Measurements from ENCODE around the gene PAX8. TPM values are rescaled to one million over a fixed set of nuclear protein-coding genes. Genes with fewer than 3 reads are reported as not detected.

The PAX8 gene
- total and polyA plus RNA-seq, 12 donors, result 1.7 to 72.3 (median 11.6) TPM

GRCh38 chr2:113173542-113174375 is 105.0 kb downstream of the PAX8 start, which contains the start of gene PSD4:
Gene PSD4, plus strand, starts transcription at chr2:113173971. Its CDS starts 8,486 bp downstream, at chr2:113182457.
- intact Hi-C loops (cut with DNase I), result no loop called here
- Histone ChIP-seq H3K4me3 (peak within 1 kb of the TSS in 1 of 4 donors; percentile 1), H3K27ac (peak within 1 kb of the TSS in 3 of 5 donors; percentile 14 to 72 (median 43)), H3K4me1 (replicated peaks in 1 of 2) (peaks cover 0 to 6% of the 10 kb centered on the region in 2 donors), H3K9me3 (replicated peaks in 1 of 3) (no peaks in the 10 kb centered on the region), H3K36me3 (replicated peaks in 1 of 2) (no peaks in the 10 kb centered on the region), H3K27me3 (no peaks in the 10 kb centered on the region)
- 74 to 84% (median 79%) methylated on average over 11 to 14 of the region's 14 CpGs for WGBS, 4 donors
- peak in 5 of 7 donors; percentile 40 to 67 (median 50) for DNase-seq
- TF ChIP-seq POLR2A (IDR thresholded peaks at IDR 0.05), result no peak
- TF ChIP-seq CTCF (IDR thresholded peaks at IDR 0.05), result no peak

- peaks cover 6 to 10% of the 10 kb centered on the region in 2 donors for H3K4me1 ChIP-seq (replicated peaks in 1 of 2)
- H3K4me3 ChIP-seq, result no peak overlapping the region
- 89 to 94% (median 92%) methylated on average over 16 of the region's 16 CpGs for WGBS, 4 donors
- peak overlapping the region in 3 of 5 donors; percentile 14 to 72 (median 43) for H3K27ac ChIP-seq
- H3K9me3 ChIP-seq (replicated peaks in 1 of 3), result no peaks in the 10 kb centered on the region
- no peaks in the 10 kb centered on the region for H3K27me3 ChIP-seq
- H3K36me3 ChIP-seq (replicated peaks in 1 of 2), result no peaks in the 10 kb centered on the region
- peak in 2 of 7 donors; percentile 5 to 12 for DNase-seq
- intact Hi-C loops (cut with DNase I), result no loop called here
- no peak for TF ChIP-seq CTCF (IDR thresholded peaks at IDR 0.05)
- TF ChIP-seq POLR2A (IDR thresholded peaks at IDR 0.05), result no peak
These were observed 105.8 kb downstream of the PAX8 start for GRCh38 chr2:113172721-113173541.

- WGBS, 4 donors, result 95 to 98% (median 96%) methylated on average over 8 of the region's 8 CpGs
- DNase-seq, result peak in 2 of 7 donors; percentile 6 to 42
- TF ChIP-seq POLR2A (IDR thresholded peaks at IDR 0.05) (no peak), CTCF (IDR thresholded peaks at IDR 0.05) (no peak)
- Histone ChIP-seq H3K27me3 (no peaks in the 10 kb centered on the region), H3K27ac (no peak overlapping the region), H3K9me3 (replicated peaks in 1 of 3) (no peaks in the 10 kb centered on the region), H3K4me1 (replicated peaks in 1 of 2) (peaks cover 17 to 24% of the 10 kb centered on the region in 2 donors), H3K36me3 (replicated peaks in 1 of 2) (no peaks in the 10 kb centered on the region), H3K4me3 (no peak overlapping the region)
- intact Hi-C loops (cut with DNase I), result no loop called here
These were observed 107.2 kb downstream of the PAX8 start for GRCh38 chr2:113171334-113172075.

All from adrenal gland (tissue), 12 donors.